ENCODE results near the gene GADD45B.
"Not testable (repeated sequence)": the region's sequence is repeated elsewhere in the genome, so short reads cannot be mapped to it uniquely, and the experiment has no call there.

GADD45B gene

GRCh38 chr19:2444251-2445002 lies 31.5 kb upstream of the GADD45B start:
- DNase-seq, result no peak

DNA sequence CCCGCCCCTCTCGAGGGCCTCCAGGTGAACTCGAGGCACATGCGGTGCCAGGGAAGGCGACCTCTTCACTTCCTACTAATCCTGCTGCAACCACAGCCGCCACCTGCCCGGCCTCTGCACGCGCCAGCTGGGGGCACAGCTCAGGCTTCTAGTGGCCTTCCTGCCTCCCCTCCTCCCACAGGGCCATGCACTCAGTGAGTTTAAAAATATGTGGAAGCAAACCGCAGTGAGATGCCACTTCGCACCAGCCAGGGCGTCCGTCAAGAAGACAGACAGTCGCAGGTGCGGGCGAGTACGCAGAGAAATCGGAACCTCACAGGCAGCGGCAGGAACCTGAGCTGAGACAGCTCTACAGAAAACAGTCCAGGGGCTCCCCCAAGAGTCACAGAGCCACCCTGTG lies 29.5 kb upstream of the GADD45B start:
- peak; percentile 67 for DNase-seq

DNA sequence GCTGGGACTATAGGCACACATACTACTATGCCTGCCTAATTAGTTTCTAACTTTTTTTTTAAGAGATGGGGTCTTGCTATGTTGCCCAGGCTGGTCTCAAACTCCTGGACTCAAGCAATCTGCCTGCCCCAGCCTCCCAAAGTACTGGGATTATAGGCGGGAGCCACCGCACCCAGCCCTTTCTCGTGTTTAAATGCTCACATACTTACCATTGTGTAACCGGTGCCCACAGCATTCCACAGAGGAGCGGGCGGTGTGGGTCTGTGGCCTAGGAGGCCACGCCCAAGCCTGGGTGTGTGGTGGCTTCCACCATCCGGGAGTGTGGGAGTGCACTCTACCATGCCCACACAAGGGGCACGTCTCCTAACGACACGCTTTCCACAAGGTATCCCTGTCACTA lies 26.9 kb upstream of the GADD45B start:
- no peak for DNase-seq

- DNase-seq, result no peak
These were observed 24.8 kb upstream of the GADD45B start for GRCh38 chr19:2451138-2451537.

DNA sequence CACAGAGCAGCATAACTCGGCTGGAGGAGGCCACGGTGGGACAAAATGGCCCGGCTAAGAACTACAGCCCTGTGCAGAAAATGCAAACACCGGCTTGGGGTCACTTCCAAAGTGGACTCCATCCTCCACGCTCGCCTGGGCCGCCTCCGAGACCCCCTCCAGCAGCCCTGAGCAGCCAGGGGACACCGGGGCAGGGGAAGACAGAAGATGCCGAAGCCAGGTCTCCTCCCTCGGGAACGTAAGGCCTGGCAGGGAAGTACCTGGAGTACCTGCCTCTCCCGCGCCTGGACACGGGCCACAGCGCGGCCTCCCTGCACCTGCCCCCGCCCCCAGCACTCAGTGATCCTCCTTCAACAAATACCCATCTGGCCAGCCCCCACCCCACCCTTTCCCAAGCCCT lies 24.2 kb upstream of the GADD45B start:
- no peak for DNase-seq

GRCh38 chr19:2453431-2454025 lies 22.4 kb upstream of the GADD45B start:
- no peak for DNase-seq

DNA sequence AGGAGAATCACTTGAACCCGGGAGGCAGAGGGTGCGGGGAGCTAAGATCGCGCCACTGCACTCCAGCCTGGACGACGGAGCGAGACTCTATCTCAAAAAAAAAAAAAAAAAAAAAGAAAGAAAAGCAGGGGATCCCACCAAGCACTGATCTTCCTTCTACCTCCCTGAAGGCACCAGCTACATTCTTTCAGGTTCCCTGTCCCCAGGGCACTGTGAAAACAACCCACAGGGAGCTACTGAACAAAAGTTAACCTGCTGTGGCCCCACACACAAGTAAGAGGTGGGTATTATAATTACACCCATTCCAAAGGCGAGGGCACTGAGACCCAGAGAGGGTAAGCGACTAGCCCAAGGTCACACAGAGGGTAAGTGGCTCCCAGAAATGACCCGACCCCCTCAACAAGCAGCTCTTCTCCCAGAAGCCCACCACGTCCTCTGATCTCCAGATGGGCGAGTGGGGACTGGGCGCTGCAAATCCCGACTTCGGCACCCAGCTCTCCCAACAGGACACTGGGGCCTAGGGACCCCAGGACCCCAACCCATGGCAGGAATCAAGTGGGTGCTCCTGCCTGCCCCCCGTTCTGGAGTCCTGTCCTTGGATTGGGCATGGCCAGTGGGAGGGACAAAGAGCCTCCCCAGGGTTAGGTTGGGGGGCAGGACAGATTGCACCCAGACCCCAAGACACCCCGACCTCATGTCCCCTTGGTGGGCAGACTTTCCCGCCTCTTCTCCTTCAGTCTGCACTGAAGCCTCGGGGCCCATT lies 21.5 kb upstream of the GADD45B start:
- no peak for DNase-seq

GRCh38 chr19:2454962-2455850 lies 20.7 kb upstream of the GADD45B start:
- DNase-seq, result no peak

GRCh38 chr19:2455851-2456570 lies 19.9 kb upstream of the GADD45B start:
- peak; percentile 3 for DNase-seq

GRCh38 chr19:2457394-2458037 lies 18.4 kb upstream of the GADD45B start:
- DNase-seq, result no peak

DNA sequence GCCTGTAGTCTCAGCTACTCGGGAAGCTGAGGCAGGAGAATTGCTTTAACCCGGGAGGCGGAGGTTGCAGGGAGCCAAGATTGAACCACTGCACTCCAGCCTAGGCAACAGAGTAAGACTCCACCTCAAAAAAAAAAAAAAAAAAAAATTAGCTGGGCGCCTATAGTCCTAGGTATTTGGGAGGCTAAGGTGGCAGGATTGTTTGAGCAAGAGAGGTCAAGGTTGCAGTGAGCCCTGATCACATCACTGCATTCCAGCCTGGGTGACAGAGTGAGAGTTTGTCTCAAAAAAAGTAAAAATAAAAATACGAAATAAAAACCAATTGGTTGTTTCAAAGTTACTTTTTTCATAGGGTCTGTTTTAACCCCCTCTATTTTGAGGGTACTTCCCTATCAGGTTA lies 17.9 kb upstream of the GADD45B start:
- DNase-seq, result no peak

DNA sequence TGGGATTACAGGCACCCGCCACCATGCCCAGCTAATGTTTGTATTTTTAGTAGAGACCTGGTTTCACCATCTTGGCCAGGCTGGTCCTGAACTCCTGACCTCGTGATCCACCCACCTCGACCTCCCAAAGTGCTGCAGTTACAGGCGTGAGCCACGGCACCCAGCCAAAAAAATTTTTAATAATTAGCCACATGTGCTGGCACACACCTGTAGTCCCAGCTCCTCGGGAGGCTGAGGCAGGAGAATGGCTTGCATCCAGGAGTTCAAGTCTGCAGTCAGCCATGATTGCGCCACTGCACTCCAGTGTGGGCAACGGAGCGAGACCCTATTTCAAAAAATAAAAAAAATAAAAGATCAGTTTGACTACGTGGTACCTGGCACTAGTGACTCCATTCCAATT lies 17.2 kb upstream of the GADD45B start:
- DNase-seq, result not testable (repeated sequence)

GRCh38 chr19:2460245-2460644 lies 15.7 kb upstream of the GADD45B start:
- no peak for DNase-seq

- no peak for DNase-seq
These were observed 13.9 kb upstream of the GADD45B start for GRCh38 chr19:2461751-2462634.

DNA sequence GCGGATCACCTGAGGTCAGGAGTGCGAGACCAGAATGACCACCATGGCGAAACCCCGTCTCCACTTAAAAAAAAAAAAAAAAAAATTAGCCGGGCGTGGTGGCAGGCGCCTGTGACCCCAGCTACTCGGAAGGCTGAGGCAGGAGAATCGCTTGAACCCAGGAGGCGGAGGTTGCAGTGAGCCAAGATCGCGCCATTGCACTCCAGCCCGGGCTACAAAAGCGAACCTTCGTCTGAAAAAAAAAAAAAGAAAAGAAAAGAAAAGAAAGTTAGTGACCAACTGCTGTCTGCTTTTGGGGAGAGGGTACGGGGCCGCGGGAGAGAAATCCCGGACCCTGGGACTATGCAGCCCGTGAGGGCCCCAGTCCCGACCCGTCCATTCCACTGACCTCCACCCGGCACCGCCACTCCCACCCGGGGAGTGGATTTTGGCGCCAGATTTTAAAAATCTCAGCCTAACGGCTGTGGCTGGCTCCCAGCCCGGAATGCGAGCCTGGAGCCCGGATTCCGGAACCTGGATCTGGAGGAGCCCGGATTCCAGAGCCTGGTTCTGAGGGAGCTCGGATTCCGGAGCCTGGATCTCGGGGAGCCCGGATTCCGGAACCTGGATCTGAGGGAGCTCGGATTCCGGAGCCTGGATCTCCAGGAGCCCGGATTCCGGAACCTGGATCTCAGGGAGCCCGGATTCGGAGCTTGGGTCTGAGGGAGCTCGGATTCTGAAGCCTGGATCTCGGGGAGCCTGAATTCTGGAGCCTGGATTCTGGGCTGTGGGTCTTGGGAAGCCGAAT lies 13.1 kb upstream of the GADD45B start:
- DNase-seq, result no peak

- not testable (repeated sequence) for DNase-seq
These were observed 12.2 kb upstream of the GADD45B start for GRCh38 chr19:2463694-2464093.

GRCh38 chr19:2464389-2464788 lies 11.5 kb upstream of the GADD45B start:
- DNase-seq, result no peak

DNA sequence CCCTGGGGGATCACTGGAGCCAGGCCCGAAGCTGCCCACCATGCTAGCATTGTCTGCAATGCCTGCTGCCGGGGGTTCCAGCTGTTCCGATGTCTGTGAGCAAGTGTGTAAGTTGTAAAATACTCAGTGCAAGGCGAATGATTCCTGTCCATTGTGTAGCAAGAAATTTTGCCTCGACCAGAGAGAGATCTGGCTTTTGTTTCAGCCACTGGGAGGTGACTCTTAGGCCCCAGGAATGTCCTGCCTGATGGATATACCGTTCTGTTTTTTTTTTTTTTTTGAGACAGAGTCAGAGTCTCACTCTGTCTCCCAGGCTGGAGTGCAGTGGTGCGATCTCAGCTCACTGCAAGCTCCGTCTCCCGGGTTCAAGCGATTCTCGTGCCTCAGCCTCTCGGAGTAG lies 7.3 kb upstream of the GADD45B start:
- no peak for DNase-seq

- DNase-seq, result no peak
These were observed 6.6 kb upstream of the GADD45B start for GRCh38 chr19:2469102-2469914.

All from KG1 (cell line).